Stimulated activated CD8-positive, alpha-beta memory T cell treated with anti-CD3 and anti-CD28 coated beads, Interleukin-7, amount 100 ng/mL, for 48 hours (primary cell): ENCODE data around the gene IL2RG.

Source experiments
- DNase-seq, 2 donors: peaks; one replicate each; pipeline ENCODE4 v3.0.0-alpha.2; 2020; ENCODE audit warnings: low read depth in 1 of 2; ENCODE audit errors: extremely low read depth in 1 of 2

IL2RG gene

DNA sequence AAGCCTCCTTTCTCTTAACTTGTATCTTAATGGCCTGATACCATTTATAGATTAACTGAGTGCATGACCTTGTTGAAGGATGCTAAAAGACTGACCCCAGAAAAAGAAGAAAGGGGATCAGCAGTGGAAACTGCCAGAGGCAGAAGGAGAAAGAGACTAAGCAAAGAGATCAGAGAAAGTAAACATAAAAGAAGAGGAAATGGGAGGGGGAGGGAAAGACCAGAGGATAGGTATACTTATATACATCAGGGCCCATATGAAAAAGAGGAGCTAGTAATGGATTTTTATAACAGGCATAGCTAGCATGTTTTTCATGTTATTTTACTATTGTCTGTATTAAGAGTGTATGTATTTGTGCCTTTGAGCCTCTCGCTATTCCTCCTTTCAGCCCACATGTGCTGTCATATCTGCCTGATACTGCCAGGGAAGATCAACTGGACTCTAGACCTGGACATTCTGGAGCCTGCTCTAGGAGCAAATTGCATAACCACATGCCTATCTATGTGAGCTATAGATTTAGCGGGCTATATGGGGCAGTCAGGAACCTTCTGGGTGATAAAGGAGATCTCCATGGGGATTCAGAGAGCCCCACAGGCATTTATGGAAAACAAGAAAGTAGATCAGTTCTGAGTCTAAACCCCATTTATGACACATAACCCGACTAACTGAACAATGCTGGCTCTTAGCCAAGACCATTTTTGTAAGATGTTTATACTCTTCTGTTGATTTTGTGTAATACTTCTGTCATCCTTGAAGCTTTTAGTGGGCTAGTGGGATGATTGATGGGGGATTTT lies 29.9 kb downstream of the IL2RG start:
- DNase-seq: no peak

DNA sequence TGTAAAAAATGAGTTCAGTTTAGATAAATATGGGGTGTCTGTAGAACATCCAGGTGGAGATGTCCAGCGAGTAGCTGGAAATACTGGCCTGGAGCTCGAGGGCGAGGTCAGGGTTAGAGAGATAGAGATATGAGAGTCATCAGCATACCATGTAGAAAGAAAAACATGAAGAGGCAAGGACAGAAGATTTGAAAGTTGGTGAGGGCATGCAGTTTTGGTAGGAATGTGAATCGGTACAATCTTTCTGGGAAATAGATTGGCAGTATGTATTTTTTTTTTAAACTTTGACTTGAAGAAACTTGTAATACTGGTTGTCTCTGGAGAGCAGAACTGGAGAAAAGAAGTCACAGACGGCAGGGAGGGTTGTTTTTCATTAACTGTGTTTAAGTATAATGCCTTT lies 40.8 kb downstream of the IL2RG start:
- DNase-seq: no peak

GRCh38 chrX:71068044-71068918 lies 43.1 kb downstream of the IL2RG start, which contains the start of gene SNX12:
Gene SNX12 (minus strand): TSS chrX:71068334. CDS start chrX:71068306, 28 bp downstream.
- peak; percentile 74 to 80 for DNase-seq

DNA sequence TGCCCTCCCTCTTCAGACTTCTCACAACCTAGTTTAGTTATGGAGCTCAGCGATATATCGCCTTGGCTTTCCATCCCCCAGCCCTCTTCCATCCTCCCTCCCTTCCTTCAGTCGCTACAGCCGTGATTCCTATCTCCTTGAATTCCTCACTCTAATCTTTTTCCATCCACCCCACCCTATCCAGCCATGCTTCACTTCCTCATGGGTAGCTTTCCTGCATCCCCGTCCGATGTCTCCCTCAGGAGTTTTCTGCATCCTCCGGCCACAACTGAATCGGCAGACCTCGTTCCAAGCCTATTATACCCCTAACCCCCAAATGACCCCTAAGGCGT lies 43.7 kb downstream of the IL2RG start:
- no peak for DNase-seq

- DNase-seq: no peak
These were observed 44.3 kb downstream of the IL2RG start for GRCh38 chrX:71067089-71067488.

GRCh38 chrX:71060127-71060526 lies 51.2 kb downstream of the IL2RG start:
- no peak for DNase-seq

GRCh38 chrX:71057848-71058530 lies 53.4 kb downstream of the IL2RG start:
- DNase-seq: no peak
